Measurements from ENCODE around the gene TMEM200B.

The TMEM200B gene

DNA sequence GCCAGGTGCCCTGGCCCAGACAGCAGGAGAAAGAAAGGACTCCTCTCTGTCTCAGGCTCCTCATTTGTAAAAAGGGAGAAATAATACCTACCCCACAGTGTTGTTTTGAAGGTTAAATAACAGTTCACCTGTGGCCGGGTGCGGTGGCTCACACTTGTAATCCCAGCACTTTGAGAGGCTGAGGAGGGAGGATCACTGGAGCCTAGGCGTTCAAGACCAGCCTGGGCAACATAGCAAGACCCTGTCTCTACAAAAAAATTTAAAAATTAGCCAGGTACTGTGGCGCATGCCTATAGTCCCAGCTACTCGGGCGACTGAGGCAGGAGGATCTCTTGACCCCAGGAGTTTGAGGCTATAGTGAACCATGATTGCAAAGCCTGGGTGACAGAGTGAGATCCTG is 2.5 kb upstream of the TMEM200B start:
- ATAC-seq (replicated peaks) (no peak), DNase-seq (no peak)
- Mint-ChIP-seq H3K9me3 (no peaks in the 10 kb centered on the region), H3K36me3 (ENCODE audit: insufficient read depth) (peaks cover 4% of the 10 kb centered on the region), H3K4me3 (peak overlapping the region; percentile 81 to 85), H3K27ac (peak overlapping the region in 1 of 2 donors; percentile 91), H3K27me3 (peaks cover 17 to 35% of the 10 kb centered on the region in 2 donors), H3K4me1 (ENCODE audit: low read depth in 2 of 2) (peaks cover 7 to 14% of the 10 kb centered on the region in 2 donors)

DNA sequence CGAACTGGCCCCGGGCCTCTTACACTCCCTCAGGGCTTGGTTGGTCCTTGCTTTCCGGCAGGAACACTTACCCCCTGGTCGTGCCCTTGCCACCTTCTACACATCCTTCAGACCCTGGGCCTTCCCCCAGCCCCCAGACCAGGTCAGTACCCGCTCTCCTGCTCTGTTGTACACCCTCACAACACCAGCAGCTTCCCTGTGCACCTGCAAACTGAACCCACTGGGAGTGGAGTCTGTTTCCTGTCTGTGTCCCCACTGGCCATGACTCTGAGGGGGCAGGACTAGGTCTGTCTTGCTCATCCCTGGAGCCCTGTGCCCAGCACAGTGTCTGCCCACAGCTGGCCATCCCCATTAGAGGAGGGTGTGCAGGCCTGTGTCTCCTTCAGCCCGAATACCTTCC is 2.1 kb upstream of the TMEM200B start:
- Mint-ChIP-seq H3K4me1 (ENCODE audit: low read depth in 2 of 2) (peaks cover 7 to 14% of the 10 kb centered on the region in 2 donors), H3K9me3 (no peaks in the 10 kb centered on the region), H3K36me3 (ENCODE audit: insufficient read depth) (peaks cover 7% of the 10 kb centered on the region), H3K27me3 (peaks cover 17 to 35% of the 10 kb centered on the region in 2 donors), H3K4me3 (peak overlapping the region; percentile 81 to 85), H3K27ac (peak overlapping the region in 1 of 2 donors; percentile 91)
- ATAC-seq (replicated peaks) (no peak), DNase-seq (no peak)

DNA sequence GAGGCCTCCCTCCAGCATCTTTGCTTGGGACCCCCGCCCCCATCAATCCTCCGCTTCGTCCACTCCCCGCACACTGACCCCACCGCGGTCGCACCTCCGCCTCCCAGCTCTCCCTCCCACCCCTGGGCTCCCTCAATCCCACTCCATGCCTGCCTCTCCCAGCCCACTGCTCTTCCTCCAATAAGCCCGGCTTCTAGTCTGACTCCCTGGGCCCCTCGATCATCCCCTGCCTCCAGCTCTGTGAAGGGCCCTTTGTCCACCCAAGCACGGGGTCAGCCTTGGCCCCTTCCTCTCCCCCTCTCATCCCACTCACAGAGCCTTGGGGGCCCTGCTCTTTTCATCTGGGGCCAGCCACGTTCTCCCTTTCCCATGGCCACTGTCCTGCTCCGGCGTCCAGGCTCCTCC is 1.5 kb upstream of the TMEM200B start:
- H3K27ac Mint-ChIP-seq: peak overlapping the region in 1 of 2 donors; percentile 91
- peaks cover 7% of the 10 kb centered on the region for H3K36me3 Mint-ChIP-seq (ENCODE audit: insufficient read depth)
- H3K27me3 Mint-ChIP-seq: peaks cover 15 to 31% of the 10 kb centered on the region in 2 donors
- peak overlapping the region; percentile 81 to 85 for H3K4me3 Mint-ChIP-seq
- H3K9me3 Mint-ChIP-seq: no peaks in the 10 kb centered on the region
- ATAC-seq (replicated peaks): no peak
- DNase-seq: no peak
- peaks cover 7 to 14% of the 10 kb centered on the region in 2 donors for H3K4me1 Mint-ChIP-seq (ENCODE audit: low read depth in 2 of 2)

DNA sequence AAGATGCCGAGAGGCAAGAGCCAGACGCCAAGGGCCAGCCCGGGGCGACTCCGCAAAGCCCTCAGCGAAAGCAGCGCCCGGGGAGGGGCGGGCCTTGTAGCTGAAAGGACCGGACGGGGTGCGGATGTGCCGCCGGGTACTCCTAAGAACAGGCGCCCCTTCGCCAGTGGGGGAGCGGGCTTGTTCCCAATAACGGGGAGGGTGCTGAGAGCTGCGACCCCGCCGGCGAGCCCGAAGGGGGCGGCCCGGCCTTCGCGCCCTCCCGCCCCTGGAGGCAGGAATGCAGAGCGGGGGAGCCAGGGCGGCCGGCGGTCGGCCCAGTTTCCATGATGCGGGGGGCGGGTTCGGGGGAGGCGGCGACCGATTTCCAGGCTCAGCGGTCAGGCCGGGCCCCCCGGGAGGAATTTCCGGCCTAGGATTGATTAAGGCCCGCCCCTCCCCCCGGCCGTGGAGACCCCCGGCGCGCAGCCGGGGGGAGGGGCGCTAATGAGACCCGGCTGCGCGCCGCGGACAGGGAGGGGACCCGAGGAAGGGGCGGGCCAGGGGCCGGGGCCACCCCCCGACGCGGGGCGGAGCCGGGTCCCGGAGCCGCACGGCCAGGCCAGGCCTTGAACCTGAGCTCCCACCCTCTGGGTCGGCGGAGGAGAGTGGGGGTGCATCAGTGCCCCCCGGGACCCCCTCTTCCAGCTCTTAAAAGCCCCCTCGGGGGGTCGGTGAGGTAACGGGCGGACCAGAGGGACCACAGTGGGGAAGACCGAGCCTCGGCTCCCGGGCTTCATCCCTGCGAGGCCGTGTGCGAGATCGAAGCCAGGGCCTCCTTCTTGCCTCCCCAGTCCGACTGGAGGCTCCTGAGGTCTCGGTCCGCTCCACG is 898 bp upstream of the TMEM200B start:
- DNase-seq: peak; percentile 42 to 46 (median 43)
- Mint-ChIP-seq H3K4me1 (ENCODE audit: low read depth in 2 of 2) (peaks cover 12 to 14% of the 10 kb centered on the region in 2 donors), H3K9me3 (no peaks in the 10 kb centered on the region), H3K27me3 (peaks cover 12 to 25% of the 10 kb centered on the region in 2 donors), H3K27ac (peak overlapping the region in 1 of 2 donors; percentile 91), H3K4me3 (peak overlapping the region; percentile 81 to 85), H3K36me3 (ENCODE audit: insufficient read depth) (peaks cover 13% of the 10 kb centered on the region)
- peak; percentile 57 for ATAC-seq (replicated peaks)

DNA sequence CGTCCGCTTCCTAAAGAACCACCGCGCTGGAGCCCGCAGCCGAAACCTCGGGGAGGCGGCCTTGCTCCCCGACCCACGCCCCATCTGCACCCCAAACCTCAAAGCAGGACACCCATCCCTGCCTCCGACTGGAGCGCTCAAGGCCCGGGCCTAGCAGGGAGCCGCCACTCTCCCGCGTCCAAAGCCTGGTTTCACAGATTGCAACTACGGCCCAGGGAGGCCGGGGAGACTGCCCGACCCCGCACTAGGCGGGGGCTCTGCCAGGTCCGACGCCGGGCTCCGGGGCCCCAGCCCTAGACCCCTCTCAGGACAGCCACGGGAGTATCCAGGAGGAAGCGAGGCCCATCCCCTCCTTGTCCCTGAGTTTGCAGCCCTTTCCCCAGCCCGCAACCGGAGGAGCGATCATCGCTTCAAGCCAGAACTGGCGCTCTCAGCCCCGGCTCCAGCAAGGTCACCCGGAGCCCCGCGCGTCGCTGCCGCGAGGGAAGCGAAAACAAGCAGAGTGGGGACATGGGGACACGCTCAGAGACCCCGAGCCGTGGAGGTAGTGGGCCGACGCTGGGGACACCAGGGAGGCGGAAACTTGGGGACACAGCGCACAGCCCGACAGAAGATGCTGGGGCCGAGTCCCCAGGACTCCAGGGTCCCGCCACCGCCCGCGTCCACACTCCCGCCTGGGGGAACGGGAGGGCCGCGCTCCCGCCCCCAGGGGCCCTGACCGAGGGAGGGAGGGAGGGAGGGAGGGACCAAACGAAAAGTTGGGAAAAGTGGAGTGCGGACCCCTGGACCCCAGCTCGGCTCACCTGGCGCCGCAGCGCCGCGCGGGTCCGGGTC is 433 bp downstream of the TMEM200B start:
- no peak overlapping the region for H3K27ac Mint-ChIP-seq
- peak; percentile 10 to 22 (median 17) for DNase-seq
- peaks cover 12 to 25% of the 10 kb centered on the region in 2 donors for H3K27me3 Mint-ChIP-seq
- H3K4me1 Mint-ChIP-seq (ENCODE audit: low read depth in 2 of 2): peaks cover 12 to 14% of the 10 kb centered on the region in 2 donors
- H3K9me3 Mint-ChIP-seq: no peaks in the 10 kb centered on the region
- ATAC-seq (replicated peaks): no peak
- H3K36me3 Mint-ChIP-seq (ENCODE audit: insufficient read depth): peaks cover 23% of the 10 kb centered on the region
- H3K4me3 Mint-ChIP-seq: peak overlapping the region; percentile 77 to 78

DNA sequence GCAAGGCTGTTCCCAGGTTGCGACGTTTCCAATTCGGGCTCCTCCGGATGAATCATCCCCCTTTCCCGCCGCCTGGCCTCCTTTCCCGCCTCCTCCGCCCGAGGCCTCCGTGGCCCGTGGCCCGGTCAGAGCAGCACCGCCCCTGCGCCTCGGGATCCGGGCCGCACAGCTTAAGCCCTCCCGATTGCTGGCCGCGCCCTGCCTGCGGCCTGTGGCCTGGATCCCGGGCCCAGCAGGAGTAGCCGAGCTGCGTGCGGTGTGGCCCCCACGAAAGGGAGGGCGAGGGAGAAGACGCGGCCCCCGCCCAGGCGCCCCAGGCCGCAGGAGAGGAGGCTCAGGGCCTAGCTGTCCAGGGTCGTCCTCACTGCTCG is 1.0 kb downstream of the TMEM200B start:
- peaks cover 12 to 25% of the 10 kb centered on the region in 2 donors for H3K27me3 Mint-ChIP-seq
- no peak for ATAC-seq (replicated peaks)
- no peaks in the 10 kb centered on the region for H3K9me3 Mint-ChIP-seq
- H3K36me3 Mint-ChIP-seq (ENCODE audit: insufficient read depth): peaks cover 29% of the 10 kb centered on the region
- peaks cover 12 to 14% of the 10 kb centered on the region in 2 donors for H3K4me1 Mint-ChIP-seq (ENCODE audit: low read depth in 2 of 2)
- peak overlapping the region; percentile 77 to 78 for H3K4me3 Mint-ChIP-seq
- H3K27ac Mint-ChIP-seq: no peak overlapping the region
- peak in 2 of 3 experiments; percentile 5 to 13 for DNase-seq

DNA sequence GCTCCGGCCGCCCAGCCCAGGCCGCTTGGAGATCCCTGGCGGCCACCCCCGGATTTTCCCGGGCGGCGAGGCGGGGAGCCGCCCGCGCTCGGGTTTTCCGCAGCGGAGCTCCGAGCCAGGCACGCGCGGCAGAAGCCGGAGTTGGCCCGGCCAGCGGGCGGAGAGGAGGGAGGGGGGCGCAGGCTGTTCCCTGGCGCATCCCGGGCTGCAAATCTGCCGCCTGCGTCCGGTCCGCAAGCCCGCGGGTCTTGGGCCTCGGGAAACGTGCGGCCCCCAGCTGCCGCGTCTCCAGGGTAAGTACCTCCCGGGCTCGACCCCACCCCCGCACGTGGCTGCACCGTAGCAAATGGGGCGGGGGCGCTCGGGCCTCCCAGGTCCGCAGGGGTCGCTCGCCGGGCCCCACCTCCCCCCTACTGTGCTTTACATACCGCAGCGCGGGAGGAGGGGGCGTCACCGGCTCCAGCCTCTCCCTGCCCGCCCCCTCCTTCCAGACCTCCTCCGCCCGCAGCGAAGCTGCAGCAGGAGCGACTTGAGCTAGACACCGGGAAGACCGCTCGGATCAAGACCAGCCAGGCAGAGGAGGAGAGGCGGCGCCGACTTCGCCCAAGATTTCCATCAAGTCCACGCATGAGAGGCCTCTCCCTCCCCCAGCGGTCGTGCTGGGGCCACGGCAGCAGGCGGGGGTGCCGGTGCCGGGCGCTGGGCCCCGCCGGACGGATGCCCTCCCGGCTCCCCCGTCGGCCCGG is 1.6 kb downstream of the TMEM200B start:
- peaks cover 12 to 14% of the 10 kb centered on the region in 2 donors for H3K4me1 Mint-ChIP-seq (ENCODE audit: low read depth in 2 of 2)
- H3K27me3 Mint-ChIP-seq: peaks cover 12 to 25% of the 10 kb centered on the region in 2 donors
- no peaks in the 10 kb centered on the region for H3K9me3 Mint-ChIP-seq
- peak in 1 of 3 experiments; percentile 13 for DNase-seq
- no peak for ATAC-seq (replicated peaks)
- H3K36me3 Mint-ChIP-seq (ENCODE audit: insufficient read depth): peaks cover 35% of the 10 kb centered on the region
- H3K4me3 Mint-ChIP-seq: peak overlapping the region; percentile 77 to 78
- no peak overlapping the region for H3K27ac Mint-ChIP-seq

DNA sequence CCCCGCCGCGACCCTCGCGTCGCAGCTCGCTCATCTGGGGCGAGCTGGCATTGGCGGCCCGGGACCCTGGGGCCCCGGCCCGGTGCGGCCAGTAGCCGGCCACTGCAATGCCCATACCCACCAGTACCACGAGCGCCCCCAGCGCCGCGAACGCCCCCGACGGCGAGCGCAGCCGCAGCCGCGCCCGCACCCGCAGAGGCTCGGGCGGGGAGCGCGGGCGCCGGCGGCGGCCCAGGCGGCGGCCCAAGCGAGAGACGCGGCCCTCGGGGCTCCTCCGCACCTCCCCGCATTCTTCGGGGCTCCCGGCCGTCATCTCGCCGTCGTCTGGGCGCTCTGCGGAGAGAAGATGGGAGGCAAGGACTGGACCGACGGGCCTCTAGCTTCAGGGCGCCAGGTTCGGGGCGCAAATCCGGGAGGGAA is 2.2 kb downstream of the TMEM200B start:
- ATAC-seq (replicated peaks) (peak; percentile 15), DNase-seq (peak in 1 of 3 experiments; percentile 5)
- peaks cover 12 to 25% of the 10 kb centered on the region in 2 donors for H3K27me3 Mint-ChIP-seq
- H3K4me1 Mint-ChIP-seq (ENCODE audit: low read depth in 2 of 2): peaks cover 12 to 14% of the 10 kb centered on the region in 2 donors
- peak overlapping the region; percentile 15 to 19 for H3K4me3 Mint-ChIP-seq
- H3K36me3 Mint-ChIP-seq (ENCODE audit: insufficient read depth): peaks cover 41% of the 10 kb centered on the region
- no peaks in the 10 kb centered on the region for H3K9me3 Mint-ChIP-seq
- no peak overlapping the region for H3K27ac Mint-ChIP-seq

DNA sequence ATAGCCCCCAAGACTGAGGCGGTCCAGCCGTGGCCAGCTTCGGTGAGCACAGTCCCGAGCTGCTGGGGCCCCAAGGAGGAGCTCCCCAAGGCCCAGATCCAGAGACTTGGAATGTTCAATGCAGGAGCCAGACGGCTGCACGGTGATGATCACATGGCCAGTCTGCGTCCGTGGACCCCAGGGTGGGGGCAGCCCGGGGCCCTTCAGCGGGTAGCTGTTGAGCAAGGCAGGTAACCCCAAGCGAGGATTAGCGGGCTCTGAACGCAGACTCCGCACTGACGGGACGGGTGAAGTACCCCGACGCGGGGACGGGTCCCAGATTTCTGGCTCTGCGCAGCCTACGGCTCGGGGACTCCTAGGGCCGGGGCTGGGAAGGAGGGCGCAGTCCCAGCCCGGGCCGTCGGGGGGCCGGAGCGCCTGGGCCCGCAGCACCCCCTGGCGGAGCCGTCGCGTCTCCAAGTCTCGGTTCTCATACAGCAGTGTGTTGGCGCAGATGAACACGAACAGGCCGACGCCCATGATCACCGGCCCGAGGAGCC is 2.7 kb downstream of the TMEM200B start:
- ATAC-seq (replicated peaks): peak; percentile 76
- peaks cover 46% of the 10 kb centered on the region for H3K36me3 Mint-ChIP-seq (ENCODE audit: insufficient read depth)
- peaks cover 12 to 13% of the 10 kb centered on the region in 2 donors for H3K4me1 Mint-ChIP-seq (ENCODE audit: low read depth in 2 of 2)
- H3K27ac Mint-ChIP-seq: peak overlapping the region in 1 of 2 donors; percentile 68
- no peaks in the 10 kb centered on the region for H3K9me3 Mint-ChIP-seq
- H3K27me3 Mint-ChIP-seq: peaks cover 10 to 21% of the 10 kb centered on the region in 2 donors
- peak overlapping the region in 1 of 2 donors; percentile 37 for H3K4me3 Mint-ChIP-seq
- peak; percentile 51 to 61 (median 54) for DNase-seq

DNA sequence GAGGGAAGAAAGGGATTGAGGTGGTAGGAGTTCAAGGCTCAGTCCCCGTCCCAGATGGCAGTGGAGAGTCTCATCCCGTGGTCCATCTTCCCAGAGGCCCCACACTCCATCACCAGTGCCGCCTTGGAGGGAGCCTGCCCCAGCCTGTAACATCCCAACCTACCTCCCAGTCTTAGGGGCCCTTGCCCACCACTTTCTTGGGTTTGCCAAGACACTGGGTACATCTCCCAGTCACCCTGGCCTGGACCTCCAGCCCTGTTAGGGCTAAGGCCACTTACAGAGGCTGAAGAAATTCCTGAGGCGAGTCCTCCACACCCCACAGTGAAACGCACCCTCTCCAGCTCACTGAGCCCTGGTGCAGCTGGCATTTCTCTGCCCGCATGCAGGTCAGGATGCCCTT is 3.3 kb downstream of the TMEM200B start:
- Mint-ChIP-seq H3K4me3 (no peak overlapping the region), H3K9me3 (no peaks in the 10 kb centered on the region), H3K27ac (peak overlapping the region; percentile 68 to 71), H3K36me3 (ENCODE audit: insufficient read depth) (peaks cover 52% of the 10 kb centered on the region), H3K4me1 (ENCODE audit: low read depth in 2 of 2) (peaks cover 6% of the 10 kb centered on the region in 2 donors), H3K27me3 (peaks cover 4 to 14% of the 10 kb centered on the region in 2 donors)
- DNase-seq: no peak
- ATAC-seq (replicated peaks): no peak

DNA sequence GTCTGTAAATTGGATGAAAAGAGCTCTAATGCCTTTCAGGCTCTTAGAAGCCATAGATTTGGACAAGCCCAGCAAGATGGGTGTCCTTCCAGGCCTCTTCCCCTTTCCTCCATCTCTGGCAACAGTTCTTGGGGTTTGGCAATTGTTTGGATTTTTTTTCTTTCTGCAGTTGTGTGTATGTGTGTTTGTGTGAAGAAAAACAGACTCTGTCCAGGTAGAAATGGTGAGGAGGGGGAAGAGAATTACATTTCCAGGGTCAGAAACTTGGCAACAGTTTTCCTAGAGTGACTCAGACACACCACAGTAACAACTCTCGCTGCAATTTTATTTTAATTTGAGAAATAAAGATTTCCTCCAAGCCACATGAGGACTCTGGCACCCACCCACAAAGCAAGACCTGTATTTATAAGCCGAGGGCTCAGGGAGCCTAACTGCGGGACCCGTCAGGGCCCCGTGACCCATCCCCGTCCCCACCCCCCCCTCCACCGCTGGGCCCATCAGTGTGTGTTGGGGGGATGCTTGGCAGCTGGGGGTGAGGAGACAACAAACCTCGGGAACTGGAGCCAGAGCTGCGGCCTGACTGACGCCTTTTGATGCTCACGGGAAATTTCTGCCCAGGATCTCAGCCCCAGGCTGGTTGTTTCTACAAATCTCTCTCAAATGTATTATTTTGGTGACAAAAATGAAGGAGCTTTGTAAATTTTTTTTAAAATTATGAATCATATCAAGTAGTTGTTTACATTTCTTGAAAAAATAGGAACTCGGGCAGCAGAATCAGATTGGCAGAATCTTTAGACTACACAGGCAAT is 4.4 kb downstream of the TMEM200B start:
- H3K9me3 Mint-ChIP-seq: no peaks in the 10 kb centered on the region
- DNase-seq (no peak), ATAC-seq (replicated peaks) (no peak)
- peaks cover 4 to 5% of the 10 kb centered on the region in 2 donors for H3K4me1 Mint-ChIP-seq (ENCODE audit: low read depth in 2 of 2)
- peaks cover 0 to 9% of the 10 kb centered on the region in 2 donors for H3K27me3 Mint-ChIP-seq
- peaks cover 61% of the 10 kb centered on the region for H3K36me3 Mint-ChIP-seq (ENCODE audit: insufficient read depth)
- peak overlapping the region; percentile 8 to 71 for H3K27ac Mint-ChIP-seq
- H3K4me3 Mint-ChIP-seq: no peak overlapping the region

DNA sequence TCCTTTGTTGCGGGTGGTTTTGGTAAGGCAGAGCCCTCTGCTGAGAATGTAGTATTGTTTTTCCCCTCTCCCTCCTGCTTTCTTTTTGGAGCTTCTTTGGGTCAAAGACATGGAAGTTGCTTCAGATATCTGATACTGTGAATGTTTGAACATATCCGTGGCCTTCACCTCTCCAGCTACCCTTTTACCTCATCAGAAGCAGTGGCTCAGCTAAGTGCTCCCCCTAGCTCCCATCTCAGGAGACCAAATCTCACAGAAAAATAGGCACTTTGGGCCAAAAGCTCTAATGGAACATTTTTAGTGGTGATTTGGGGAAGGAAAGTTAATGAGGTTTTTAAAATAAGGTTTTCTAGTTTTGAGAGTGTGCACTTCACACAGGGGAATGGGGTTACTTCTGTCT is 6.3 kb downstream of the TMEM200B start:
- DNase-seq: no peak
- no peaks in the 10 kb centered on the region for H3K9me3 Mint-ChIP-seq
- H3K27me3 Mint-ChIP-seq: no peaks in the 10 kb centered on the region
- H3K4me3 Mint-ChIP-seq: no peak overlapping the region
- peaks cover 0 to 5% of the 10 kb centered on the region in 2 donors for H3K4me1 Mint-ChIP-seq (ENCODE audit: low read depth in 2 of 2)
- peaks cover 80% of the 10 kb centered on the region for H3K36me3 Mint-ChIP-seq (ENCODE audit: insufficient read depth)
- H3K27ac Mint-ChIP-seq: peak overlapping the region in 1 of 2 donors; percentile 35
- ATAC-seq (replicated peaks): no peak
